Neuronal stem cell (in vitro differentiated cells): ENCODE data around the gene CCR9.

Experiments
- DNase-seq: peaks from one replicate; pipeline ENCODE4 v3.0.0-alpha.2; 2013; ENCODE audit warnings: low spot score
- H2AFZ ChIP-seq: one replicate; pipeline ENCODE4 v1.6.1; 2013; ENCODE audit warnings: mild to moderate bottlenecking, low read length, inconsistent platforms
- H2AK5ac ChIP-seq: 2 replicates; pipeline ENCODE4 v1.6.1; 2013; ENCODE audit warnings: low read depth, mild to moderate bottlenecking, inconsistent platforms, low read length, moderate library complexity, mixed read lengths
- H2BK120ac ChIP-seq: 2 replicates; pipeline ENCODE4 v1.6.1; 2013; ENCODE audit warnings: low read depth, mild to moderate bottlenecking, inconsistent platforms, low read length, moderate library complexity, mixed read lengths
- H2BK12ac ChIP-seq: one replicate; pipeline ENCODE4 v1.6.1; 2013; ENCODE audit warnings: low read length, inconsistent platforms
- H2BK15ac ChIP-seq: 2 replicates; pipeline ENCODE4 v1.6.1; 2013; ENCODE audit warnings: mild to moderate bottlenecking, low read length, inconsistent platforms, mixed read lengths
- H2BK5ac ChIP-seq: one replicate; pipeline ENCODE4 v1.6.1; 2013; ENCODE audit warnings: inconsistent platforms, mild to moderate bottlenecking, low read length, moderate library complexity
- H3K14ac ChIP-seq: one replicate; pipeline ENCODE4 v1.6.1; 2013; ENCODE audit warnings: low read length, inconsistent platforms
- H3K18ac ChIP-seq: 2 replicates; pipeline ENCODE4 v1.6.1; 2013; ENCODE audit warnings: low read length, inconsistent platforms
- H3K23ac ChIP-seq: 2 replicates; pipeline ENCODE4 v1.6.1; 2013; ENCODE audit warnings: low read depth, mild to moderate bottlenecking, mixed read lengths, low read length, inconsistent platforms; ENCODE audit not compliant: poor library complexity
- H3K27ac ChIP-seq: replicated peaks from 3 replicates; pipeline ENCODE4 v1.5.1; 2013; ENCODE audit warnings: low read length, inconsistent platforms
- H3K27me3 ChIP-seq, 3 experiments: 2 replicates each; pipeline ENCODE4 v1.6.1; 2013; ENCODE audit warnings: low read length in 3 of 3, mild to moderate bottlenecking in 2 of 3, inconsistent platforms in 1 of 3, low read depth in 1 of 3, mixed read lengths in 1 of 3, moderate library complexity in 1 of 3; ENCODE audit not compliant: control insufficient read depth in 3 of 3, insufficient read depth in 3 of 3
- H3K36me3 ChIP-seq, 2 donors: replicated peaks in 1 of 2; 2 replicates each; pipeline ENCODE4 v1.6.1; 2013; ENCODE audit warnings: low read length in 2 of 2; ENCODE audit not compliant: control insufficient read depth in 2 of 2, insufficient read depth in 2 of 2
- H3K4ac ChIP-seq: 2 replicates; pipeline ENCODE4 v1.6.1; 2013; ENCODE audit warnings: inconsistent platforms, mild to moderate bottlenecking, low read length, moderate library complexity
- H3K4me1 ChIP-seq, 2 donors: 1 replicate in 1 of 2; 2 replicates in 1 of 2; pipeline ENCODE4 v1.6.1; 2013; ENCODE audit warnings: low read length in 2 of 2, low read depth in 1 of 2; ENCODE audit not compliant: control insufficient read depth in 2 of 2, insufficient read depth in 1 of 2
- H3K4me2 ChIP-seq: one replicate; pipeline ENCODE4 v1.6.1; 2013; ENCODE audit warnings: mild to moderate bottlenecking, low read length, inconsistent platforms; ENCODE audit not compliant: insufficient read depth, poor library complexity, severe bottlenecking
- H3K4me3 ChIP-seq, 2 donors: 2 replicates each; pipeline ENCODE4 v1.5.1; 2013; ENCODE audit warnings: low read length in 2 of 2, mild to moderate bottlenecking in 2 of 2, inconsistent platforms in 1 of 2, moderate library complexity in 1 of 2
- H3K79me1 ChIP-seq: one replicate; pipeline ENCODE4 v1.6.1; 2013; ENCODE audit warnings: low read depth, mild to moderate bottlenecking, inconsistent platforms, low read length, moderate library complexity
- H3K9ac ChIP-seq: one replicate; pipeline ENCODE4 v1.6.1; 2013; ENCODE audit warnings: mild to moderate bottlenecking, low read depth, low read length, inconsistent platforms; ENCODE audit not compliant: poor library complexity
- H3K9me3 ChIP-seq, 2 donors: replicated peaks in 1 of 2; 2 replicates each; pipeline versions ENCODE3 to v1.6.1; 2013; ENCODE audit warnings: low read length in 2 of 2, mild to moderate bottlenecking in 2 of 2, inconsistent platforms in 1 of 2, low read depth in 1 of 2, mixed read lengths in 1 of 2, moderate library complexity in 1 of 2; ENCODE audit not compliant: control insufficient read depth in 2 of 2, insufficient read depth in 1 of 2
- H4K8ac ChIP-seq: one replicate; pipeline ENCODE4 v1.6.1; 2013; ENCODE audit warnings: low read depth, mild to moderate bottlenecking, inconsistent platforms, low read length, moderate library complexity
- H4K91ac ChIP-seq: one replicate; pipeline ENCODE4 v1.6.1; 2013; ENCODE audit warnings: low read length, low read depth, mild to moderate bottlenecking, inconsistent platforms; ENCODE audit not compliant: poor library complexity
- WGBS, 2 donors: extraction: QIAGEN DNeasy Blood & Tissue Kit; methylation state at CpG; one replicate each; pipeline ENCODE4 v1.1.7; 2013; ENCODE audit warnings: missing lambda C conversion rate in 2 of 2, mixed read lengths in 1 of 2; ENCODE audit not compliant: insufficient read length in 2 of 2, insufficient replicate concordance in 1 of 2; ENCODE audit errors: extremely low coverage in 2 of 2; 5-methylcytosine and 5-hydroxymethylcytosine counted together

CCR9 gene

GRCh38 chr3:45940781-45941365 lies 54.5 kb downstream of the CCR9 start:
- no peak overlapping the region for H3K18ac ChIP-seq
- no peak overlapping the region for H3K14ac ChIP-seq
- no peaks in the 10 kb centered on the region for H3K9me3 ChIP-seq

GRCh38 chr3:45942051-45942825 lies 55.9 kb downstream of the CCR9 start:
- no CpG with 5 or more reads among the region's 6 CpGs for WGBS, 2 donors
- Histone ChIP-seq H2BK15ac (no peak overlapping the region), H2BK120ac (no peak overlapping the region), H3K4ac (no peak overlapping the region), H3K27ac (no peak overlapping the region), H4K91ac (no peak overlapping the region), H3K9me3 (no peaks in the 10 kb centered on the region), H3K79me1 (no peaks in the 10 kb centered on the region), H3K4me1 (peaks cover 0 to 2% of the 10 kb centered on the region in 2 donors), H2AFZ (no peak overlapping the region), H3K4me3 (no peak overlapping the region), H3K4me2 (no peak overlapping the region), H3K18ac (no peak overlapping the region), H4K8ac (no peak overlapping the region), H3K14ac (no peak overlapping the region), H2AK5ac (no peak overlapping the region), H2BK5ac (no peak overlapping the region), H3K9ac (peak overlapping the region; percentile 0), H2BK12ac (no peak overlapping the region), H3K23ac (no peak overlapping the region), H3K36me3 (peaks cover 10 to 25% of the 10 kb centered on the region in 2 donors), H3K27me3 (no peaks in the 10 kb centered on the region)
- DNase-seq, result no peak

More at GRCh38 chr3:45940781-45941365, 54.5 kb downstream of the CCR9 start:
- H2BK5ac ChIP-seq, result no peak overlapping the region
- H2AK5ac ChIP-seq, result no peak overlapping the region
- peaks cover 3 to 25% of the 10 kb centered on the region in 2 donors for H3K36me3 ChIP-seq
- H3K4me1 ChIP-seq, result peaks cover 0 to 2% of the 10 kb centered on the region in 2 donors
- no peak overlapping the region for H2BK120ac ChIP-seq
- no peak for DNase-seq
- H3K4me3 ChIP-seq, result no peak overlapping the region
- H3K79me1 ChIP-seq, result no peaks in the 10 kb centered on the region
- H2AFZ ChIP-seq, result no peak overlapping the region
- no CpG with 5 or more reads among the region's 6 CpGs for WGBS, 2 donors
- no peak overlapping the region for H2BK15ac ChIP-seq
- no peak overlapping the region for H3K27ac ChIP-seq
- H3K23ac ChIP-seq, result no peak overlapping the region
- no peak overlapping the region for H3K4me2 ChIP-seq
- no peak overlapping the region for H4K91ac ChIP-seq
- H3K9ac ChIP-seq, result no peak overlapping the region
- H4K8ac ChIP-seq, result no peak overlapping the region
- no peaks in the 10 kb centered on the region for H3K27me3 ChIP-seq
- no peak overlapping the region for H2BK12ac ChIP-seq
- H3K4ac ChIP-seq, result no peak overlapping the region

- Histone ChIP-seq H3K79me1 (no peaks in the 10 kb centered on the region), H3K9ac (peak within 1 kb of the TSS; percentile 0), H2AK5ac (no peak within 1 kb of the TSS), H3K27me3 (no peaks in the 10 kb centered on the region), H2BK15ac (no peak within 1 kb of the TSS), H3K14ac (no peak within 1 kb of the TSS), H3K27ac (no peak within 1 kb of the TSS), H2BK12ac (no peak within 1 kb of the TSS), H2BK120ac (no peak within 1 kb of the TSS), H4K8ac (no peak within 1 kb of the TSS), H4K91ac (no peak within 1 kb of the TSS), H2AFZ (no peak within 1 kb of the TSS), H3K18ac (no peak within 1 kb of the TSS), H3K4me2 (no peak within 1 kb of the TSS), H3K23ac (no peak within 1 kb of the TSS), H3K4me3 (no peak within 1 kb of the TSS), H3K4ac (no peak within 1 kb of the TSS), H2BK5ac (no peak within 1 kb of the TSS), H3K9me3 (no peaks in the 10 kb centered on the region), H3K4me1 (peaks cover 0 to 2% of the 10 kb centered on the region in 2 donors), H3K36me3 (peaks cover 16 to 28% of the 10 kb centered on the region in 2 donors)
- no peak for DNase-seq
- WGBS, 2 donors, result no CpG with 5 or more reads among the region's 8 CpGs
These were observed 57.0 kb downstream of the CCR9 start, which contains the start of gene CXCR6 for GRCh38 chr3:45943207-45943846. TSS of gene CXCR6 (plus strand) at chr3:45943464. CDS start at chr3:45946482, 3,018 bp downstream.
